SHP77 (cell line): ENCODE results near the gene MLLT10.

ENCODE experiments used
- DNase-seq, 2 experiments: peaks; one replicate each; lab custom pipeline; 2025; lab: John Stamatoyannopoulos, UW

The MLLT10 gene

GRCh38 chr10:21533467-21534279 lies at the start of gene MLLT10:
Gene MLLT10, plus strand, starts transcription at chr10:21534232. Its CDS starts 413 bp downstream, at chr10:21534645.
- DNase-seq, result peak; percentile 88 to 93

GRCh38 chr10:21487416-21488180 lies 46.4 kb upstream of the MLLT10 start:
- DNase-seq, result no peak

GRCh38 chr10:21488246-21488956 lies 45.6 kb upstream of the MLLT10 start:
- DNase-seq, result no peak

- no peak for DNase-seq
Measured at GRCh38 chr10:21488957-21489446, 45.0 kb upstream of the MLLT10 start.

- no peak for DNase-seq
Measured at GRCh38 chr10:21490028-21490710, 43.9 kb upstream of the MLLT10 start.

- no peak for DNase-seq
Measured at GRCh38 chr10:21490711-21491105, 43.3 kb upstream of the MLLT10 start.

- DNase-seq, result no peak
Measured at GRCh38 chr10:21492421-21492820, 41.6 kb upstream of the MLLT10 start.

- no peak for DNase-seq
Measured at GRCh38 chr10:21493784-21494183, 40.2 kb upstream of the MLLT10 start.

GRCh38 chr10:21494191-21495001 lies 39.6 kb upstream of the MLLT10 start:
- no peak for DNase-seq

GRCh38 chr10:21495002-21495751 lies 38.9 kb upstream of the MLLT10 start:
- no peak for DNase-seq

GRCh38 chr10:21495752-21496342 lies 38.2 kb upstream of the MLLT10 start:
- DNase-seq, result peak; percentile 63 to 76

- DNase-seq, result peak; percentile 28 to 52
Measured at GRCh38 chr10:21496343-21497176, 37.5 kb upstream of the MLLT10 start.

GRCh38 chr10:21497177-21497807 lies 36.7 kb upstream of the MLLT10 start:
- peak; percentile 90 to 91 for DNase-seq

- no peak for DNase-seq
Measured at GRCh38 chr10:21498377-21498776, 35.7 kb upstream of the MLLT10 start.

- DNase-seq, result no peak
Measured at GRCh38 chr10:21498986-21499385, 35.0 kb upstream of the MLLT10 start.

GRCh38 chr10:21499701-21500577 lies 34.1 kb upstream of the MLLT10 start:
- no peak for DNase-seq

- DNase-seq, result no peak
Measured at GRCh38 chr10:21500578-21500910, 33.5 kb upstream of the MLLT10 start.
